Measurements from ENCODE around the gene WDFY1.
A peak's percentile ranks its signal among the peaks of the same experiment; 100 is the strongest.

Gene WDFY1

DNA sequence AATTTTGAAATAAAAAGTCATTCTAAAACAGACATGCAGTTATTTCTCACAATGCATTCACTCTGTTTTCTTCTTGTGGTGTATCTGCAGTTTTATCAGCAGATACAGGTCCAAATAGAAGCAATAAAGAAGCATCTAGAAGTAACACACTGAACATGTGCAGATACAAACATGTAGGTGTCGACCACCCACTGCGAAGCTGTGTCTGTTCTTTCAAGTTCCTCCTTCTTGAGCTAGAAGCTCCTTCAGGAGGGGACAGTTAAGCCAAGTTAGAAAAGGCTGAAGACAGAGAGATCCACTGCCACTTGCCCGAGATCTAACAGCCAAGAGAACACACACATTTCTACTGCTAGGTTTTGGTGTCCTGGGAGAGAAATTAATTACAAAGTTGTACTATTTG, 30.1 kb downstream of the WDFY1 start:
- H3K27ac ChIP-seq, result no peak overlapping the region
- TF ChIP-seq, protein P1, sequence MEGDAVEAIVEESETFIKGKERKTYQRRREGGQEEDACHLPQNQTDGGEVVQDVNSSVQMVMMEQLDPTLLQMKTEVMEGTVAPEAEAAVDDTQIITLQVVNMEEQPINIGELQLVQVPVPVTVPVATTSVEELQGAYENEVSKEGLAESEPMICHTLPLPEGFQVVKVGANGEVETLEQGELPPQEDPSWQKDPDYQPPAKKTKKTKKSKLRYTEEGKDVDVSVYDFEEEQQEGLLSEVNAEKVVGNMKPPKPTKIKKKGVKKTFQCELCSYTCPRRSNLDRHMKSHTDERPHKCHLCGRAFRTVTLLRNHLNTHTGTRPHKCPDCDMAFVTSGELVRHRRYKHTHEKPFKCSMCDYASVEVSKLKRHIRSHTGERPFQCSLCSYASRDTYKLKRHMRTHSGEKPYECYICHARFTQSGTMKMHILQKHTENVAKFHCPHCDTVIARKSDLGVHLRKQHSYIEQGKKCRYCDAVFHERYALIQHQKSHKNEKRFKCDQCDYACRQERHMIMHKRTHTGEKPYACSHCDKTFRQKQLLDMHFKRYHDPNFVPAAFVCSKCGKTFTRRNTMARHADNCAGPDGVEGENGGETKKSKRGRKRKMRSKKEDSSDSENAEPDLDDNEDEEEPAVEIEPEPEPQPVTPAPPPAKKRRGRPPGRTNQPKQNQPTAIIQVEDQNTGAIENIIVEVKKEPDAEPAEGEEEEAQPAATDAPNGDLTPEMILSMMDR (conservative IDR thresholded peaks at IDR 0.05), result no peak

DNA sequence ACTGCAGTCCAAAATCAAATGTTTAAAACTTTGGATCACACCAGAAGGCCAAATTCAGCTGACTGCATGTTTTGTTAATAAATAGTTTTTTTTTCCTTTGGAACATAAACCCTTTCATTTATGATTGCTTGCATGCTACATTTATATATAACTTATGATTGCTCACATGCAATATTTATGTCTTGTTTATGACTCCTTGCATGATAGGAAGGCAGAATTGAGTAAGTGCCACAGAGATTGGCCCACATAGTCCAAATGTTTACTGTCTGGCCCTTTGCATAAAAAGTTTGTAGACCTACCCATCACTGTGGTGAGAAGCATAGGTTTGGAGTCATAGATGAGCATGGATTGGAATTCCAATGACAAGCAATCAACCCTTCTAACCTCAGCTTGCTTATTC, 30.8 kb downstream of the WDFY1 start:
- H3K27ac ChIP-seq, result no peak overlapping the region
- TF ChIP-seq, protein P1 (conservative IDR thresholded peaks at IDR 0.05), result no peak

DNA sequence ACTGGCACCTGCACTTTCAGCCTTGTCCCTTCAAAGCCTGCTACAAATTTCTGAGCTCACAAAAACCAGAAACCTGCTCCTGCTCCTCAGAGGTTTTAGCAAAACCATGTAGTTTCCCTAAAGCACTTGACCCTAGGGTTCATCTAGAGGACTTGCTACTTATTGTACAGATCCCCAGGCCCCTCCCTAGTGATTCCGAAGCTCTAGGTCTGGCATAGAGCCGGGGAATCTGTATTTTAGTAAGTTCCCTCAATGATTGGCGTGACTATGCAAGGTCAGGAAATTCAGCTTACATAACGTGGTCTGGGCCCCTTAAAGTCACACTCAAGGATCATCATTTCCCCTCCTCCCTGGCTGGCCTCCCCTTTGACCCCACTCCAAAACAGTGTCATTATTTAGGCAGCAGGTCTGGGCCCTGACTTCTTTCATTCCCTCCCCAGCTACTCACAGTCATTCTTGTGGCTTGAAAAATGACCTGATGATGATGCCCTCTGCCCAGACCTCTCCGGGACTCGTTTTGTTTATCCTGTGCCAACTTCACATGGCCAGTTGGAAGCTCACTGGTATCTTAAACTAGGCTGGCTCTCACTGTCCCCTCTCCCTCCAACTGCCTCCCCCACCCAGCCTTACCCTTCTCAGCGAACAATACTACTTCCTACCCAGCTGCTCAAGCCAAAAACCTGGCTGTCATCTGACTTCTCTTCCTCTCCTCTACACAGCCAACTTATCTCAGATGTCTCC, 36.0 kb downstream of the WDFY1 start:
- H3K27ac ChIP-seq, result no peak overlapping the region
- TF ChIP-seq, protein P1 (conservative IDR thresholded peaks at IDR 0.05), result no peak

DNA sequence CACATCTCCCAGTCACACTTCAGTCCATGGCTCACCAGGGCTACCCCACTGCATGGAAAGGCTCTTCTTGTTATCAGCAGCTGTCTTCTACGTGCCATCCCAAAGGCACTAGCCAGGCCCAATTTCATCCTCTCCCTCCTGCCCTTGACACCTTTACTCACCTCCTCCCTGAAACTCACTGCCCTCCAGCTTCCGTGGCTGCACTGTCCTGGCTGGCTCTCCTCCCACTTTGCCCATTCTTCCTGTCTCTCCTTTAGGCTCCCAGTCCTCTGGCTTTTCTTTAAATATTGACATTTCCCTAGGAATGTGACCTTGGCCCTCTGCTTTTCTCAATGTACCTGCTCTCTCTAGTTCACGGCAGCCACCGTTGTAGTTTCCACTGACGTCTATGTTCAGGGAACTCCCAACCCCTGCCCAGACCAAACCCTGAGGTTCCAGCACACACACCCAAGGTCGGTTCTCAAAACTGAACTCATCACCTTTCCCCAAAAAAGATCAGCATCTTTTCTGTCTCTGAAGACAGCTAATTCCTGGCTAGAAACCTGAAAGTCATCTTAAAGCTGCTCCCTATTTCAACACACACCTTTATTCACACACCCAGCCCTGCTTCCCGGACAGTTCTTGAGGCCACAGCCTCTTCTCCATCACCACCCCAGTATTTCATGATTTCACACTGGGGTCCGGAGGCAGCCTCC, 36.7 kb downstream of the WDFY1 start:
- TF ChIP-seq, protein P1 (conservative IDR thresholded peaks at IDR 0.05), result no peak
- no peak overlapping the region for H3K27ac ChIP-seq

DNA sequence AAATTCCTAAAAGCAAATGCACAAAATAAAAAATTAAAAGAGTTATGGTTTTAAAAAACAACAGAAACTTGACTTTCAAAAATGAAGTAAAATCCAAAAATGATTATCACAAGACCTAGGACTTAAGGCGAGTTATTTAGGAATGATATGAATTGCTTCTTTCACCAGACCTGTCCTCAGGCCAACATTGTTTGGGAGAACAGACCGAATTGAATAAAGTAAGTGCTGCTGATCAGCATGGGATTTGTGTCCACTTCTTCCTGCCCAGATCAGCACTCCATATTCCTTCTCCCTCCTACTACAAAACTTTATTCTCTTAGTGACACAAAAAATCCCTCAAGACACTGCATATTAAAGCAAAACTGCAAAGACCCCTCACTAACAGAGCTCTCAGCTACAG, 39.1 kb downstream of the WDFY1 start:
- H3K27ac ChIP-seq, result no peak overlapping the region
- TF ChIP-seq, protein P1 (conservative IDR thresholded peaks at IDR 0.05), result no peak

DNA sequence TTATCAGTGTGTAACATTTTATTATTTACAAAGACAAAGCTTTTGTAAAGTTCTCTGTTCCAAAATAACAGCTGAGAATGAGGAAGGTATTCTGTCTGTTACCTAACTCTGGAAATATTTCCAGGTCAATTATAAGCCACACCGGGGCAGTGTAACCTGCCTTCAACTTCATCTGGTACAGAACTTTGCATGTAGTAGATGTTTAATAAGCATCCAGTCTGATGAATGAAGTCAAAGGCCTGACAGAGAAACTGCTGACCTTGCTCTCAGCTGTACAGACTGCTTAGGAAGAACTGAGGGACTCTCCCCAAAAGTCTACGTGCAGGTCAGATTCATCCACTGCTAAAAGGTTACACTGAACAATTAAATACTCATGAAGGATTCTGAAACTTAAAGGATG, 43.3 kb downstream of the WDFY1 start:
- TF ChIP-seq, protein P1 (conservative IDR thresholded peaks at IDR 0.05), result peak; percentile 45
- no peak overlapping the region for H3K27ac ChIP-seq

DNA sequence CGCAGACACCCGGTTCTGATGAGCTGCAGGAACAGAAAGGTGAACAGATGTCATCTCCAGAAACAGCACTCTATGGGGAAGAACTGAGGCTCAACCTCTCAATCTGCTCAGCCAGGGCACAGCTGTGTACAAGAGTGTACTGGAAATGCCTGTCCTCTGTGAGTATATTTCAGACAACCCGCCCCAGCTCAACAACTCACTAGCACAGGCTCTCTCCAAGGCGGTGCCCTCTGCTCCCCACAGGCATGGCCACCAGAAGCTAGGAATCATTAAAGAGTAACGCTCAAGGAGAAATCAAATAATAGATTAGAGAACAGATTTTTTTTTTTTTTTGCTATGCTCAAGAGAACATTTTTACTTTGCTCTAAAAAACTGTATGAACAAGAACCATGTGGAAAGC, 43.8 kb downstream of the WDFY1 start:
- no peak overlapping the region for H3K27ac ChIP-seq

More for the DNA sequence above, 43.8 kb downstream of the WDFY1 start:
- TF ChIP-seq, protein P1 (conservative IDR thresholded peaks at IDR 0.05), result no peak
